Endodermal cell (in vitro differentiated cells): ENCODE measurements around the gene LRRC18. TPM values are rescaled to one million over a fixed set of nuclear protein-coding genes. Genes with fewer than 3 reads are reported as not detected.

Source experiments
- DNase-seq: peaks from one replicate; pipeline ENCODE4 v3.0.0-alpha.2; 2017
- H3K27ac ChIP-seq: 2 replicates; pipeline ENCODE4 v1.5.1; 2013; ENCODE audit warnings: mild to moderate bottlenecking, low read depth, low read length, moderate library complexity
- H3K27me3 ChIP-seq: 2 replicates; pipeline ENCODE4 v1.6.1; 2013; ENCODE audit warnings: mild to moderate bottlenecking, low read length, moderate library complexity; ENCODE audit not compliant: insufficient read depth, control insufficient read depth, poor library complexity, severe bottlenecking
- H3K36me3 ChIP-seq: 2 replicates; pipeline ENCODE4 v1.7.0; 2013; ENCODE audit warnings: mild to moderate bottlenecking, low read length, moderate library complexity; ENCODE audit not compliant: control insufficient read depth, insufficient read depth
- H3K4me1 ChIP-seq: one replicate; pipeline ENCODE4 v1.7.0; 2013; ENCODE audit warnings: low read length; ENCODE audit not compliant: control insufficient read depth, insufficient read depth
- H3K4me3 ChIP-seq: 2 replicates; pipeline ENCODE4 v1.5.1; 2013; ENCODE audit warnings: mild to moderate bottlenecking, low read length, moderate library complexity
- H3K9ac ChIP-seq: 2 replicates; pipeline ENCODE4 v1.6.1; 2013; ENCODE audit warnings: mild to moderate bottlenecking, low read length, moderate library complexity; ENCODE audit not compliant: poor library complexity, severe bottlenecking; ENCODE audit errors: extremely low read depth
- H3K9me3 ChIP-seq: 2 replicates; pipeline ENCODE4 v1.6.1; 2013; ENCODE audit warnings: mild to moderate bottlenecking, low read length, moderate library complexity; ENCODE audit not compliant: control insufficient read depth
- H3K27ac Mint-ChIP-seq: 2 replicates; pipeline ENCODE4 v1.8.0; 2020; ENCODE audit warnings: mixed read lengths
- H3K27me3 Mint-ChIP-seq: 2 replicates; pipeline ENCODE4 v1.8.0; 2021; ENCODE audit warnings: mild to moderate bottlenecking, mixed read lengths; ENCODE audit not compliant: insufficient read depth
- H3K36me3 Mint-ChIP-seq: 2 replicates; pipeline ENCODE4 v1.8.0; 2020; ENCODE audit warnings: low read depth, mixed read lengths
- H3K4me1 Mint-ChIP-seq: 2 replicates; pipeline ENCODE4 v1.8.0; 2020; ENCODE audit warnings: mixed read lengths
- H3K4me3 Mint-ChIP-seq: 2 replicates; pipeline ENCODE4 v1.8.0; 2020; ENCODE audit warnings: mild to moderate bottlenecking, moderate library complexity, mixed read lengths
- H3K9me3 Mint-ChIP-seq: 2 replicates; pipeline ENCODE4 v1.8.0; 2020; ENCODE audit warnings: mild to moderate bottlenecking, mixed read lengths
- CTCF ChIP-seq: fragments of 200-600 bp; sonication (generic); conservative IDR thresholded peaks from 2 replicates; pipeline ENCODE4 v1.5.0; 2021; ENCODE audit warnings: antibody characterized with exemption, mild to moderate bottlenecking
- WGBS, 2 experiments: methylation state at CpG; one replicate each; pipeline versions ENCODE4 v1.1.5 to v1.1.7; 2013; ENCODE audit warnings: missing lambda C conversion rate in 2 of 2, mixed read lengths in 1 of 2; ENCODE audit not compliant: insufficient coverage in 1 of 2, insufficient read length in 1 of 2; 5-methylcytosine and 5-hydroxymethylcytosine counted together
- total RNA-seq, 2 donors: library from RNA; stranded (reverse); fragmentation: NEBNext Ultra II Directional in 1 of 2; extraction: Animal tissue kit (Norgen Biotek cat#: 25700) in 1 of 2; gene quantifications; 2 replicates in 1 of 2; 3 replicates in 1 of 2; pipeline ENCODE4 v1.2.1, GENCODE V29; 2021

LRRC18 gene
- total RNA-seq, 2 donors from 2014 or later = not detected

GRCh38 chr10:48885376-48885775 lies 54.3 kb downstream of the LRRC18 start:
- Histone ChIP-seq H3K27me3 (no peaks in the 10 kb centered on the region), H3K36me3 (no peaks in the 10 kb centered on the region), H3K9ac (no peak overlapping the region), H3K27ac (no peak overlapping the region), H3K4me3 (no peak overlapping the region), H3K9me3 (no peaks in the 10 kb centered on the region), H3K4me1 (no peaks in the 10 kb centered on the region)
- peak; percentile 77 for TF ChIP-seq CTCF
- Mint-ChIP-seq H3K9me3 (peaks cover 5% of the 10 kb centered on the region), H3K36me3 (no peaks in the 10 kb centered on the region), H3K27me3 (peaks cover 13% of the 10 kb centered on the region), H3K4me1 (peaks cover 3% of the 10 kb centered on the region), H3K4me3 (no peak overlapping the region), H3K27ac (no peak overlapping the region)
- DNase-seq = peak; percentile 66
- WGBS, 2 experiments = no CpG with 5 or more reads among the region's 2 CpGs

- H3K36me3 Mint-ChIP-seq = no peaks in the 10 kb centered on the region
- H3K9me3 Mint-ChIP-seq = peaks cover 5% of the 10 kb centered on the region
- H3K27ac Mint-ChIP-seq = no peak overlapping the region
- Histone ChIP-seq H3K4me3 (no peak overlapping the region), H3K4me1 (peaks cover 5% of the 10 kb centered on the region), H3K36me3 (no peaks in the 10 kb centered on the region), H3K9ac (no peak overlapping the region), H3K27me3 (no peaks in the 10 kb centered on the region), H3K27ac (no peak overlapping the region), H3K9me3 (no peaks in the 10 kb centered on the region)
- DNase-seq = no peak
- 91 to 92% methylated on average over 8 to 9 of the region's 9 CpGs for WGBS, 2 experiments
- no peak overlapping the region for H3K4me3 Mint-ChIP-seq
- no peak for TF ChIP-seq CTCF
- peaks cover 8% of the 10 kb centered on the region for H3K4me1 Mint-ChIP-seq
- peaks cover 13% of the 10 kb centered on the region for H3K27me3 Mint-ChIP-seq
Observed at GRCh38 chr10:48884179-48885045, 55.2 kb downstream of the LRRC18 start.

- Histone ChIP-seq H3K9ac (no peak overlapping the region), H3K4me3 (no peak overlapping the region), H3K9me3 (no peaks in the 10 kb centered on the region), H3K36me3 (no peaks in the 10 kb centered on the region), H3K27me3 (no peaks in the 10 kb centered on the region), H3K4me1 (peaks cover 5% of the 10 kb centered on the region), H3K27ac (no peak overlapping the region)
- DNase-seq = no peak
- TF ChIP-seq CTCF = no peak
- Mint-ChIP-seq H3K9me3 (peaks cover 5% of the 10 kb centered on the region), H3K4me3 (no peak overlapping the region), H3K36me3 (no peaks in the 10 kb centered on the region), H3K4me1 (peaks cover 8% of the 10 kb centered on the region), H3K27ac (no peak overlapping the region), H3K27me3 (peaks cover 13% of the 10 kb centered on the region)
- WGBS, 2 experiments = 88% methylated on average over 3 to 4 of the region's 4 CpGs
Observed at GRCh38 chr10:48883701-48884100, 55.9 kb downstream of the LRRC18 start.
